ENCODE measurements around the gene BRI3BP. TPM values are rescaled to one million over a fixed set of nuclear protein-coding genes. Genes with fewer than 3 reads are reported as not detected.
"Not testable (repeated sequence)": the region's sequence is repeated elsewhere in the genome, so short reads cannot be mapped to it uniquely, and the experiment has no call there.

BRI3BP gene
- total RNA-seq, 1 donor from 2014 or later: 15.4 TPM

DNA sequence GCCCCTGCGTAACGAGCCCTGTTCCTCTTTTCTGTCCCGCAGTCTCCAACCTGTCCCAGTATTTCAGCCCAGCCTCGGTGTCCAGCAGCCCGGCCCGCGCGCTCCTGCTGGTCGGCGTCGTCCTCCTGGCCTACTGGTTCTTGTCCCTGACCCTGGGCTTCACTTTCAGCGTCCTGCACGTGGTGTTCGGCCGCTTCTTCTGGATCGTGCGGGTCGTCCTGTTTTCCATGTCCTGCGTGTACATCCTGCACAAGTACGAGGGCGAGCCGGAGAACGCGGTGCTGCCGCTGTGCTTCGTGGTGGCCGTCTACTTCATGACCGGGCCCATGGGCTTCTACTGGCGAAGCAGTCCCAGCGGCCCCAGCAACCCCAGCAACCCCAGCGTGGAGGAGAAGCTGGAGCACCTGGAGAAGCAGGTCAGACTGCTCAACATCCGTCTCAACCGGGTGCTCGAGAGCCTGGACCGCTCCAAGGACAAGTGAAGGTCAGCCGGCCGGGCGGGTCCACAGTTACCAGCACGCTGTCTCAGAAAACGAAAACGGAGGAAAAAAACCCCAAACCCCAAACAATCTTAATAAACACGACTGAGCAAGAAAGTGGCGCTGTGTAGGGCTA lies 31.6 kb downstream of the BRI3BP start:
- no peak for ATAC-seq

DNA sequence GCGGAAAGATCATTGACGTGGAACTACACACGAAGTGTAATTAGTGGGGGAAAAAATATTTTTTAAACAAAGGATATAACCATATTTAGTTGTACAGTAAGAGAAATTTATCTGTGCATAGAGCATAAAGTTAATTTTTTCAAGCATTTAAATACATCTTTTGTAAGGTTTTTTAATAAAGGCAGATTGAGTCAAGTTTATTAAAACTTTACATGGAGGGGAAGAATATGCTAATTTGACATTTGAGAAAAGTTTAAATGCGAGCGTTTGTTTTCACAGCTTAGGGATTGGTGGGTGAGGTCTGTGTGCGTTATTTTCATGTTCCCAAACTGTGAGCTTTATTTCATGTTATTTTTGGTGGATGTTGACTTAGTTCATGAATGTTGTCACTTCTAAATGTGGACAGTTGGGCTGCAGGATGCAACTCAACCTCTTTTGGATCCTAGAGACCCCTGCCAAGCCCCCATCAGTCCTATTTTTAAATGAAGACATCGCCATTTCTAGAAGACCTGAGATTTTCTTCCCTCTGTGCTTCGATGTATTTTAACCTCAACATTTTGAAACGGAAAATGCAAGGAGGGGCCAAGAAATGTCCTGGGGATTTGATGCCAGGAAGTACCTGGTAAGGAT lies 32.3 kb downstream of the BRI3BP start:
- ATAC-seq: no peak

DNA sequence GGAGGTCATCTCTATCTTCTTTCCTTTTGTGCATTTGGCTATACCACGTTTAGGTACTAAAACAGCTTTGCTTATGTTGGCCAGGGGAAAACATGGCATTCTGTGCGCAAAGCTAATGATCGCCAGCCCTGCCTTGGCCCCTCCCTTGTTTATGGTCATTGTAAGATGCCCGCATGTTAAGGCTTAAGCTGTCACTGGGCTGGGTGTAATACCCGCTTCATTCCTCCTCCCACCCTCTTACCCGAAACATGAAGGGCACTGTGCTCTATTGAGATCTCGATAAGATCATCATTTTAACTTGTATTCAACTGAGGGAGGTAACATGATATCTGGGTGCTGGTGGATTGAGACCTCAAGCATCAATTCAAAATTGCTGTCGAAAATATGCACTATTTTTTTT lies 34.7 kb downstream of the BRI3BP start:
- ATAC-seq: no peak

DNA sequence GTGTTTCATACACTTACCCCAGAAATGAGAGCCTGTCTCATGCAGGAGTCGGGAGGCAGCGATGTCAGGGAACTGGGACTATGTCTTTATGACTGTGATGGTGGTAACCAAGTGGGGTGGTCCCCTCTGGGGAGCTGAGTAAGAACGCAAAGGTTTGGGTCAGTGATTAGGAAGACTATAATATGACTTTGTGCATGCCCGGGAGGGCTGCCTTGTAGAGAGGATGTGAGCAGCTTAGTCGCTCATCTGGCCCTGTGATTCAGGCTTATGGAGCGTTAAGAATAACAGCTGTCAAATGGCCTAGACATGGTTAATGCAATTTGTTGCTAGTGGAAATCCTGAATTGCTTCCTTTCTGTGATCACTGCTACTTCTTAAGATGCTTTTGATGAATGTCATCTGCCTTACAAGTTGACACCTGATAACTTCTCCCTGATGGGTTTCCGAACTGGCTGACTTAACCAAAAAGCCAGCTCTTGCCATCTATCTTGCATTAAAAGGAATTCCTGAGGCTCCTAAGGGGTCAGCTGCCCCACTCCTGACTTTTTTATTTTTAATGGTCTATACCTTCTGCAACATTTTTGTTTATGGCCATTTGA lies 36.4 kb downstream of the BRI3BP start:
- no peak for ATAC-seq

DNA sequence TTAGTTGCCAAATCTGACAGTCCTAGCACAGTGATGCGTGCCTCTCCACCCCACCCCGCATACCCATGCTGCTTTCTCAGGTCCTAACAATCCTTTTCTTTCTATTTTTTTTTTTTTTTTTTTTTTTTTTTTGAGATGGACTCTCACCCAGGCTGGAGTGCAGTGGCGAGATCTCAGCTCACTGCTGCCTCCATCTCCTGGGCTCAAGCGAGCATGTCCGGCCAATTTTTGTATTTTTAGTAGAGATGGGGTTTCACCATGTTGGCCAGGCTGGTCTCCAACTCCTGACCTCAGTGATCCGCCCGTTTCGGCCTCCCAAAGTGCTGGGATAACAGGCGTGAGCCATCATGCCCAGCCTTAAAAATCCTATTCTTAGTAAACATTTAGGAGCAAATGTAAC lies 38.0 kb downstream of the BRI3BP start:
- not testable (repeated sequence) for ATAC-seq

DNA sequence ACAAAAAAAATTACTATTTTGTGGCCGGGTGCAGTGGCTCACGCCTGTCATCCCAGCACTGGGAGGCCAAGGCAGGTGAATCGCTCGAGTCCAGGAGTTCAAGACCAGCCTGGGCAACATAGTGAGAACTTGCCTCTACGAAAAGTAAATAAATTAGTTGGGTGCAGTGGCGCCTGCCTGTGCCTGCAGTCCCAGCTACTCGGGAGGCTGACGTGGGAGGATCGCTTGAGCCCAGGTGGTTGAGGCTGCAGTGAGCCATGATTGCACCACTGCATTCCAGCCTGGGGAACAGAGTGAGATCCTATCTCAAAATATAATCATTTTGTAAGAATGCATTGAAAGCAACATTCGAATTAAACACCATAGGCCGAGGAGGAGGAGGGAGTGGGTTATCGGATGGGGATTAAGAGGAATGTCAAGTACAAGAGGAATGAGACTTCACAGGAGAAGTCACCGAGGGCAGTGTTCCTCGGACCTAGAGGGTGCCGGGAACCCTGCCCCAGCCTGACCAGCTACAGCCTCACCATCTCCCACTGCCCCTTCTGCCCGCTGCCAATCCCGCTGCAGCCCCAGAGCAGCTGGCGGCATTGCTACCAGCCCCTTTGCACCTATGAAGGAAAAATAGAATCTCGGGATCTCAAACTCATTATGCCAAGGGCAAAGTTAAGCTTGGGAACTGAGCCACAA lies 39.2 kb downstream of the BRI3BP start:
- no peak for ATAC-seq

DNA sequence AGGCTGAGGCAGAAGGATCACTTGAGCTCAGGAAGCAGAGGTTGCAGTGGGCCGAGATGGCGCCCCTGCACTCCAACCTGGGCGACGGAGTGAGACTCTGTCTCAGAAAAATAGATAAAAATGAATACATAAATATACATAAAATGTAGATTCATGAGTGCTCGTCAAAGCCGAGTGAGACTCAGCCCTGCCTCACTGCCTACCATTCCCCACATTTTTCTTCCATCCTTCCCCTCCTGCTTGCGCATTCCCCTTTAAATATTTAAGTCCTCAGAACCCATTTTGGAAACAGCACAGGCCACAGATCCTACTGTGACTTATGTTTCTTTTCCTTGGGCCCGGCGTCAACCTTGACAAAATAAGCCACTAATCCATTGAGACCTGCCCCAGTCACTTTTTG lies 39.8 kb downstream of the BRI3BP start:
- ATAC-seq: no peak

DNA sequence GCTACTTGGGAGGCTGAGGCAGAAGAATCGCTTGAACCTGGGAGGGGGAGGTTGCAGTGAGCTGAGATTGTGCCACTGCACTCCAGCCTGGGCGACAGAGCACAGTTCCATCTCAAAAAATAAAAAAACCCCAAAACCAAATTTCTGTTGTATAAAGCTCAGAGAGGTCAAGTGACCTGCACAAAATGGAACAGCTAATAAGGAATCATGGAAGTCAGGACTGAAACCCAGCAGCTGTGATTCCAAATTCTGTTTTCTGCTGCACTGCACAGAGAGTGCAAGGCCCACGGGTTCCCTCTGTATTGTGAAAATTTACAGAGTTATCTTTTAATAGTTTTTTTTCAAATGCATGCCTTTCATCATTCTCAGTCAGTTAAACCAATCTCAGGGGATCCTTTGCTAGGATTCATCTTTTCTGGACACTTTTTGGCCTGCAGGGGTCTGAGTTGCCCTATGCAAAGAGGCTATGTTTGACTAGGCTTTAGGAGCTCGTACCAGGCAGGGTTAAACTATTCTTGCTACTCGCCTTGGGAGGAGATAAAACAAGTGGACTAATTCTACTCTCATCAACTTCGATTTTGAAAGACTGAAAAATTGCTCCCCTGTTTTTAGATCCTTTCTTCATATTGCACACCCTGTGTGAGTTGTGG lies 45.7 kb downstream of the BRI3BP start:
- no peak for ATAC-seq

DNA sequence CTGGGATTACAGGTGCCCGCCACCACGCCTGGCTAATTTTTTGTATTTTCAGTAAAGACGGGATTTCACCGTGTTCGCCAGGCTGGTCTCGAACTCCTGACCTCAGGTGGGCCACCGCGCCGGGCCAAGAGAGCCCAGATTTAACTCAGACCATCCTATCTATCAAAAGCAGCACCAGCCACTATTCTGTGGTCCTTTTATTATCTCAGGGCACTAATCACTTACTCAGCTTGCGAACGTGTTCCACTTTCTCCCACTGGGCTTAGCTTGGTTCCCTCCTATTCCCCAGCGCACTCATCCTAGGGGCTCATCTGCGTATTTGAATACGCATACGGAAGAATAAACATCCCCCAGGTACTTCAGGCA lies 55.6 kb downstream of the BRI3BP start:
- no peak for ATAC-seq

DNA sequence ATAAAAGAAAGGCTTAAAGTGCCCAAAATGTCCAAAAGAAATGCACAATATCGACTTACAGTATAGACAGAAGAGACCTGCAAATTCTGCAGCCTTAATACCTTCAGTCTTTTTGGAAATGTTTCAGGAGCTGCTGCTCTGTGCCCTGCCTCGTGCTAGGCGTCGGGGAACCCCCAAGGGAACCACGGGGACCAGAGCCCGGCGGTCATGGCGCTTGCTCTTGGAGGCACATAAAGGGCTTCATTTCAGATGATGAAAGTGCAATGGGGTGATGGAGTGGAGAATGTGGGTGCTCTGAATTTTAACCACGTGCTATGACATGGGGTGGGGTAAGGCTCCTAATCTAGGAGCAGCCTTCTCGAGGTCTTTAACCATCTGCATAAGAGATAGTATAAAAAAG lies 57.0 kb downstream of the BRI3BP start:
- no peak for ATAC-seq

DNA sequence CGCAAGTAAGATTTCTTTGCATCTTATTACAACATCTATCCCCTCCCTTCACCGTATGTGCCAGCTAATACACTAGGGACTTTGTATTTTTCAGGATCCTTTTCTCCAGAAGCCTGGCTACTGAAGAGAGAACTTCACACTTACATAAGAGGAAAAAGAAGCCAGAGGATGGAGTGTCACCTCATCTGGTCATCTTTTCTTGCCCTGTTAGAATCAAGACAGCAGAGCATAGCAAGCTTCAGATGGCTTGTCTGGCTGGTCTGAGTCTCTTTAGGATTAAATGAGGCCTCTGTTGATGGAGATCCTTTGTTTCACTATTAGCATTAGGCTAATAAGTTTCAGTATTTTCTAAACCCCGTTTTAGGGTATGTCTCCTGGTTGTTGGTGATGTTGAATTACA lies 57.4 kb downstream of the BRI3BP start:
- no peak for ATAC-seq

DNA sequence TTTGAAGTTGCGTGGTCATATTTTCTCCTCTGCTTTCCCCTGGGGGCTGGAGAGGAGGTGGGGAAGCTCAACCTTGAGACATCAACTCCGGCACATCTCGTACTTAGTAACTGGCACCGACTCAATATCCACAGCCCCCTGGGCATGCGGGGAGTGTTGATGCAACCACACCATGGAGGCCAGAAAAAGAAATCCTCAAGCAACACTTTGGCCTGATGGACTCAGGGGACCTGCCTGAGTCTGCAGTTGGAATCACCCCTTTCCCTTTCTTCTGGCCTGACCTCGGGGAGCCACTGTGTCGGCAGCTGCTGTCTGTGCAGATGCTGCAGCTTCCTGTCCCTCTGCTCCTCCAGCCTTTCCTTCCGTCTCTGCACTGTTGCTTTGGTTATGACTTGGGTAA lies 60.4 kb downstream of the BRI3BP start:
- ATAC-seq: no peak

DNA sequence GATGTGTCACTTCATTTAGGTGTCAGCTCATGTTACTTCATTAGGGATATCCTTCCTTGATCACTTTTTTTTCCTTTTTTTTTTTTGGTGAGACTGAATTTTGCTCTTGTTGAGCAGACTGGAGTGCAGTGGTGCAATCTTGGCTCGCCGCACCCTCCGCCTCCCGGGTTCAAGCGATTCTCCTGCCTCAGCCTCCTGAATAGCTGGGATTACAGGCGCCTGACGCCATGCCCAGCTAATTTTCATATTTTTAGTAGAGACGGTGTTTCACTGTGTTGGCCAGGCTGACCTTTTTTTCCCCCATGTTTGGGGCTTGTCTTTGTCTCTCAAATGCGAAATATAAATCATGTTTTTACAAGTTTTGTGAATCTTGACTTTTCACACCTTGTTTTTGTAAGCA lies 62.1 kb downstream of the BRI3BP start:
- no peak for ATAC-seq

DNA sequence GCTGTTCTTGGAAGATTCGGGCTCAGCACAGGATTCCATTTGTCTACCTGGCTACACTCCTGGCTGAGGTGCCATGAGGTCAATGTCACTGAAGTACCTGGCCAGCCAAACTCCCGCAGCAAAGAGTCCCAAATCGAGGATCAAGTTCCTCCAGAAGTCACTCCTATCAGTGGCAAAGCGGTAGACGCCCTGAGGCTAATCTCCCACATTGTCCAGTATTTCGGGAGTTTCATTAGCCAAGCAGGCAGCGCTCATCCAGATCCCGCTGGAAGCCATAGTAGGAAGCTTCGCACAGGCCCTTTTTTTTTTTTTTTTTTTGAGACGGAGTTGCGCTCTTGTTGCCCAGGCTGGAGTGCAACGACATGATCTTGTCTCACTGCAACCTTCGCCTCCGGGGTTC lies 62.9 kb downstream of the BRI3BP start:
- ATAC-seq: no peak

DNA sequence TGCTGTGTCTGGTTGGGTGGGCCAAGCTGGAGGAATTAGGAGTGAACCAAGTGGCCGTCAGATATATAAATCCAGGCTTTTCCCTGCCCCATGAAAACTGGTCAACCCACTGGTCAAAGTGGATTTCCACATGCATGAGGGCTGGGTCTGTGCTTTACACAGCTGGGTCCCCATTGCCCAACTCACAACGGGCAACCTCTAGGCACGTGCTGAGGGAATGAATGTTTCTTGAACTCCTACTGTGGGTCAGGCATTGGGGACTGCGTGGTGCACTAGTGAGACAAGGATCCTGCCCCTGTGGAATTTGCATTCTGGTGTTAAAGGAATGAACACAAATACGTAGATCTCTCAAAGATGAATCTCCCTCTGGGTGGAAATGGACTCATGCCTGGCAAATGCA lies 64.3 kb downstream of the BRI3BP start:
- ATAC-seq: no peak

DNA sequence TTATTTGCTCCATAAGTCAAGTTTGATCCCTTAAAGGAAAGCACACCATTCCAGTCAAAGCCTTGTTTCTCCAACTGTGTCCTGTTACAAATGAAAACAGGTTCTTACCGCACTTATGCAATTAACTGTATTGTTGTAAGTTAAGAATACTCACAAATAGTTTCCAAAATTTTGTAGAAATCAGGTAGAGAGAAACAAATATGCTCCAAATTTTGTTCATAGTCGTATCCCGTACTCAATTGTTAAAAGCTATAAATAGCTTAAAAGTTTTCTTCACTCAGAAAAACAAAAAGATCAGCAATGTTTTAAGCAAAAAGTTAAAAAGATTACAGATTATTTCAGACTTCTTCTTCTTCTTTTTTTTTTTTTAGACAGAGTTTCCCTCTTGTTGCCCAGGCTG lies 67.8 kb downstream of the BRI3BP start:
- no peak for ATAC-seq

DNA sequence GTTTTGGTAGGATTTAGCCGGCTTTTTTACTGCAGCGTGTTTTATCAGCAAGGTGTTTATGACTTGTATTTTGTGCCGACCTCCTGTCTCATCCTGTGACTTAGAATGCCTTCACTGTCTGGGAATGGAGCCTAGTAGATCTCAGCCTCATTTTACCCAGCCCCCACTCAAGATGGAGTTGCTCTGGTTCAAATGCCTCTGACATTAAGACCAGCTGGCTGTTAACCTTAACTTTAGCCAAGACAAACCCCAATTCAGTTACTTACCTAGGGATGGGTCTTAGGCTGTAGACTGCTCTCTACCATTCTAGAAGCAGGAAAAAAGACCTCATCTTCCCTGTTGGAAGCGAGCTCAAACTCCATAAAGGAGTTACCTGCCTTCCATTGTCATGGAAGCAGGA lies 70.1 kb downstream of the BRI3BP start:
- not testable (repeated sequence) for ATAC-seq

DNA sequence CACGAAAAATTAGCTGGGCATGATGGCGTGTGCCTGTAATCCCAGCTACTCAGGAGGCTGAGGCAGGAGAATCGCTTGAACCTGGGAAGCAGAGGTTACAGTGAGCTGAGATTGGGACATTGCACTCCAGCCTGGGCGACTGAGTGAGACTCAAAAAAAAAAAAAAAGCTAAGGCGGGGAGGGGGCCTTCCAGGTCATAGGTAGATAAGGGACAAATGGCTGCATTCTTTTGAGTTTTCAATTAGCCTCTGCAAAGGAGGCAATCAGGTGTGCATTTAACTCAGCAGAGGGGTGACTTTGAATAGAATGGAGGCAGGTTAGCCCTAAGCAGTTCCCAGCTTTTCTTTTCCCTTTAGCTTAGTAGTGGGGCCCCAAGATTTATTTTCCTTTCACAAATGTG lies 71.0 kb downstream of the BRI3BP start:
- no peak for ATAC-seq

DNA sequence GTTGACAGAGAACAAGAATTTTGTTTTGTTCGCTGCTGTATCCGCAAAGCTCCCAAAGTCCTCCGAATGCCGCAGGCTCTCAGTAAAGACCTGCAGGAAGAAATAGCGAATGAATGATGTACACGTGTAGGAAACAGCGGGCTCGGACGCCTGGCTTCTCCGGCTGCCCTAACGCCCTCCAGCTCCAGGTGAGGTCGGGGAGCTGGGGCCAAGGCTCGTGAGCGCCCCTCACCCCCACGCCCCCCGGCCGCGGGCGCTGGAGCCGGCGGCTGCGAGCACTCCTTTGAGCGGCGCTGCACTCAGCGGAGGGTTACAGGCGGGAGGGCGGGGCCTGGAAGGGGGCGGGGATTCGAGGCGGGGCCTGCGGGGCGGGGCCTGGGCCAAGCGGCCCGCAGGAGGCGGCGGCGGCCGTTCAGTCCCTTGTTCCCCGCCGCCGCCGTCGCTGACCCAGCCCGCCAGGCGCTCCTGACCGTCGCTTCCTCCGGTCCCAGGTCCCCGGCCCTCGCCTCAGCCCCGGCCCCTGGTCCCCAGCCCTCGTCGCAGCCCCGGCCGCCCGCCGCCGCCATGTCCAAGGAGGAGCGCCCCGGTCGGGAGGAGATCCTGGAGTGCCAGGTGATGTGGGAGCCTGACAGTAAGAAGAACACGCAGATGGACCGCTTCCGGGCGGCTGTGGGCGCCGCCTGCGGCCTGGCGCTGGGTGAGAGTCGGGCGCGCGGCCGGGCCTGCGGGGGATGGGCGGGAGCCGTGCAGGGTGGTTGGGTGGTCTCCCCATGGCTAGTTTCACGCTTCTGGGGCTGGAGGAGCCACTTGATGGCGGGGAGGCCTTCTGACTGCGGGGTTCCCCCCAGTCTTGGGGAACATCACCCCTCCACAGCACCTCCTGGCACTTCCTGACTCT lies 71.8 kb downstream of the BRI3BP start, which contains the start of gene AACS:
Gene AACS, plus strand, starts transcription at position 415 of the 898 bp plus-strand sequence. Its CDS starts 150 bp downstream, at position 565.
- peak; percentile 96 for ATAC-seq

DNA sequence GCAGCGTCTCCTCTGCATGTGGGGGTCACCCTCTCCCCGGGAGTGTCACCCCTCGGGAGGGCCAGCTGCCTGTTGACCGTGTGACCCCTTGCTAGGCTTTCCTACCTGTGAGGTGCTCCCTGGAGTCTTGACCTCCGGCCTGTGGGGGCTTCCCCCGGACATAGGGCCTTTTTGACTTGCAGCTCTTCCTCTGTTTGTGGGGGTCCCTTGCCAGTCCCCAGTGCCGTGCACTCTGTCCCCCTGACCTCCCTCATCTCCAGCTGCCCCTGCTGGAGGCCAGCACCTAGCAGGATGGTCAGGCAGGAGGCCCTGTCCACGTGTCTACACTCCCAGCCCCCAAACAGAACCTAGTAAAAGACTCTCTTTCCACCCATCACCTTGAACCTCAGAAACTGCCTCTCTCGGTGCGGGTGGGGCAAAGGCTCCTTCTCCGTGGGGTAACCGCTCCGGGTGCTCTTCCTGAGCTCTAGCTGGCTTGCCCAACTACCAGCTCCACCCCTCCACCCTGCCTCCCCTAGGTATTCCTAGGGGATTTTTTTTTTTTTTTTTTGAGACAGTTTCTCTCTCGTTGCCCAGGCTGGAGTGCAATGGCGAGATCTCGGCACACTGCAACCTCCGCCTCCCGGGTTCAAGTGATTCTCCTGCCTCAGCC lies 72.6 kb downstream of the BRI3BP start:
- peak; percentile 22 for ATAC-seq

DNA sequence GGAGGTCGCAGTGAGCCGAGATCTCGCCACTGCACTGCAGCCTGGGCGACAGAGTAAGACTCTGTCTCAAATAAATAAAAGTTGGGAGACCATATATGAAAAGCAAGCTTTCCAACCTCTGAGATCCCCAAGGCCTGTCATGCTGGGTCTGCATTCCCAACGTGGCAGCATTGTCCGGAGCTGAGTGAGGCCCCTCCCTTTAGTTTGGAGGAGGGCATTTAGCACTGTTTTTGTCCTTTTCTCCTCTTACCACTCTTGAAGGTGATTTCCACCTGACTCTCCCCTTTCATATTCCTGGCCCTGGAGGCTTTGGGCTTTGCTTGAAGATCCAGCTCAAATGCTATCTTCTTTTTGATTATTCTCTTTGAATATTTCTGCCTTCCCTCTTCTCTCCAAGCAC lies 74.9 kb downstream of the BRI3BP start:
- ATAC-seq: no peak

DNA sequence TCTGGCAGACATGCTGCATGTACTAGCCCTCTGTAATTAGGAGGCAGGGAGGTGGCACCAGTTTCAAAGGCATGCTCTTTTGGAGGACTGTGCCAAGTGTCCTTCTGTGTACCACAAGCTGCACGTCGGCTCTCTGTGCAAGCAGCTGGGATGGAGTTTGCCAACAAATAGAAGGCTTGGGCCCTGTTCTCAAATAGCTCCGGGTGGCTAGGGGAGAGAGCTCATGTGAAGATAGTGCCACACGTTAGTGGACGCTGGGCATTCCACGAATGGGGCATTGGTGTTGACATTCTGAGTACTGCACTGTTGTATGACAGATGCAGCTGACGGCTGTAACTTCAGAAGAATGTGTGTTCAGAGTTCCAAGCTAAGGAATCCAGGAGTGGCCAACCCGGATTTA lies 76.2 kb downstream of the BRI3BP start:
- no peak for ATAC-seq

All from esophagus mucosa (tissue), 1 donor.